ENCODE data around the gene LAPTM5. TPM values are rescaled to one million over a fixed set of nuclear protein-coding genes. Genes with fewer than 3 reads are reported as not detected.
A peak's percentile ranks its signal among the peaks of the same experiment; 100 is the strongest.

LAPTM5 gene
- total and polyA plus RNA-seq, 2 of the 13 experiments (the other 11 are each of a cell fraction or from before 2014, with no cell fraction given), result 0.41 to 0.86 TPM

DNA sequence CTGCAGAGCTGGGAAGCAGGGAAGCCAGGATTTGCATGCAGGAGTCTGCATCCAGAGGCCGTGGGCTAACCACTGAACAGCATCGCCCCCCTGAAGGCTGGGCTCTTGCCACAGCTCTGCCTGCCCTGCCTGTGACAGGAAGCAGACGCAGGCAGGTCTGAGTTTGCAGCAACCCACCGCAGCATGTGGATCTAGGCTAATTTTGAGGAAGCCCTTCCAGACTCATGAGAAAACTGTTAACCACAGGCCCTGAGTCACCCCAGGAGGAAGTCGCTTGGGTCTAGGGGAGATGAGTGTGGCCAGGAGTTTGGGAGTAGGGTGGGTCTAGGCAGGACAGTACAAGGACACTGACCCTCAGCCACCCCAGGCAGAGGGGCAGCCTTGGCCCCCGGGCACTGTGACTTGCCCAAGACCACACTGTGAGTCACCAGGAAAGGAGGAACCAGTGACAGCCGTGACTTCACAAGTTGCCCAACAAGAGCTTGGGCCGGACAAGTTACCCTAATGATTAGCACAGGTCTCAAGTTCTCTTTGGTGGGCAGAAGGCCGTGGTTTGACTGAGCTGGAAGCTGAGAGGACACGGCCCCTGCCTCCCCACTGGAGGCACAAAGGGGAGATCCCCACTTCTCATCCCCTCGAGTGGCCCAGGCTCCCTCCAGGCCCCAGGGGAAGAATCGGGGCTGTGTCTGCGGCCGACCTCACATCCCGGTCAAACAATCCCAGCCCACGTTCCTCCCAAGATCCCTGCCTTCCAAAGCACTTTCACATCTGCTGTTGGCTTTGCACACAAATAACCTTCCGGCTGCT, 826 bp downstream of the LAPTM5 start (continued):
- TF ChIP-seq CEBPG (CRISPR knock-in tag; IDR thresholded peaks at IDR 0.05) (no peak), NFIB (CRISPR knock-in tag; IDR thresholded peaks at IDR 0.05; ENCODE audit: borderline replicate concordance) (no peak), KLF13 (CRISPR knock-in tag; IDR thresholded peaks at IDR 0.05) (no peak), ZNF607 (CRISPR knock-in tag; IDR thresholded peaks at IDR 0.05; ENCODE audit: borderline replicate concordance) (no peak), CEBPB (IDR thresholded peaks at IDR 0.05; ENCODE audit: borderline replicate concordance, low read depth, low read length) (peak; percentile 43; the same call in 1 of the 2 replicates)
- TF ChIP-seq, protein P1, sequence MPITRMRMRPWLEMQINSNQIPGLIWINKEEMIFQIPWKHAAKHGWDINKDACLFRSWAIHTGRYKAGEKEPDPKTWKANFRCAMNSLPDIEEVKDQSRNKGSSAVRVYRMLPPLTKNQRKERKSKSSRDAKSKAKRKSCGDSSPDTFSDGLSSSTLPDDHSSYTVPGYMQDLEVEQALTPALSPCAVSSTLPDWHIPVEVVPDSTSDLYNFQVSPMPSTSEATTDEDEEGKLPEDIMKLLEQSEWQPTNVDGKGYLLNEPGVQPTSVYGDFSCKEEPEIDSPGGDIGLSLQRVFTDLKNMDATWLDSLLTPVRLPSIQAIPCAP (CRISPR knock-in tag; IDR thresholded peaks at IDR 0.05; ENCODE audit: low read depth), result no peak

DNA sequence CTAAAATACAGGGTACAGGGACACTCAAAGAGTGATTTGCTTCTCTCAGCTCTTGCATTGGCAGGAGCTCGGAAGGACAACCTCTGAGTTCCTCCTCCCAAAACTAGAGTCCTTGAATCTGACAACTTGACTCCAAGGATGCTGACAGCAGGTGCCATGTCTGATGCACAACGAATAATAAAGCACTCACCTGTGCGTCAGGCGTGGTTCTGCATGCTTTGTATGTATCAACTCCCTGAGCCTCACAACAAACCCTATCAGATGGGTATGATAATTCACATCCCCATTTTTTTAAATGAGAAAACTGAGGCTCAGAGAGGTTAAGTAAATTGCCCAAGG, 1.4 kb downstream of the LAPTM5 start:
- no peak for ATAC-seq
- H3K4me2 ChIP-seq (ENCODE audit: low read depth, low read length), result no peak overlapping the region
- H3K9me3 ChIP-seq (ENCODE audit: low read length), result no peaks in the 10 kb centered on the region
- no peaks in the 10 kb centered on the region for H4K20me1 ChIP-seq (ENCODE audit: insufficient read depth, low read length)
- TF ChIP-seq GTF3A (CRISPR knock-in tag; conservative IDR thresholded peaks at IDR 0.05) (no peak), ZNF326 (CRISPR knock-in tag; IDR thresholded peaks at IDR 0.05; ENCODE audit: borderline replicate concordance) (no peak)
- intact Hi-C loops (cut with micrococcal nuclease; ENCODE audit: unreplicated experiment), result no loop called here
- no peak overlapping the region for H3K9ac ChIP-seq (ENCODE audit: insufficient read depth, low read depth, low read length)
- H3K36me3 ChIP-seq (replicated peaks in 1 of 2; ENCODE audit: control insufficient read depth in 1 of 2, insufficient read depth in 2 of 2, low read length in 2 of 2), result no peaks in the 10 kb centered on the region
- no peak overlapping the region for H3K27ac ChIP-seq (ENCODE audit: extremely low read length, insufficient read depth, low read length)
- H3K27me3 ChIP-seq (ENCODE audit: control insufficient read depth in 1 of 2, insufficient read depth in 2 of 2, low read length in 2 of 2), result peaks cover 4 to 29% of the 10 kb centered on the region in 2 experiments; a peak in 3 of 5 replicates
- no peak for DNase-seq (ENCODE audit: low spot score)
- H3K79me2 ChIP-seq (ENCODE audit: insufficient read depth, low read length), result no peaks in the 10 kb centered on the region
- 85% methylated on average over 3 of the region's 4 CpGs for WGBS (ENCODE audit: low lambda C conversion rate)
- no peak overlapping the region for H3K4me3 ChIP-seq (replicated peaks in 1 of 3; ENCODE audit: insufficient read depth in 1 of 3, low read depth in 2 of 3, low read length in 3 of 3)
- ChIA-PET CTCF (ENCODE audit: low intra/inter-chr PET ratio, low total read pairs) (no interaction called here), POLR2A (interaction anchor here (1.4 kb wide), 1 partner anchor 37 kb away, joined by 4 read pairs; no protein-coding TSS in a partner anchor)
- BruUV-seq (replicated peaks), result no TSS peak
- no peak overlapping the region for H2AFZ ChIP-seq (ENCODE audit: low read length)
- H3K4me1 ChIP-seq (ENCODE audit: insufficient read depth, low read length), result peaks cover 8% of the 10 kb centered on the region; the same call in 1 of the 2 replicates
- FAIRE-seq, result no peak
- in situ Hi-C loops (cut with HindIII; ENCODE audit: extremely low pct_ligation_motif_present, low pct_unique_long_range_greater_than_20kb), result no loop called here

Data from HepG2 (cell line).